ENCODE results near the gene ADCY7.

The ADCY7 gene

DNA sequence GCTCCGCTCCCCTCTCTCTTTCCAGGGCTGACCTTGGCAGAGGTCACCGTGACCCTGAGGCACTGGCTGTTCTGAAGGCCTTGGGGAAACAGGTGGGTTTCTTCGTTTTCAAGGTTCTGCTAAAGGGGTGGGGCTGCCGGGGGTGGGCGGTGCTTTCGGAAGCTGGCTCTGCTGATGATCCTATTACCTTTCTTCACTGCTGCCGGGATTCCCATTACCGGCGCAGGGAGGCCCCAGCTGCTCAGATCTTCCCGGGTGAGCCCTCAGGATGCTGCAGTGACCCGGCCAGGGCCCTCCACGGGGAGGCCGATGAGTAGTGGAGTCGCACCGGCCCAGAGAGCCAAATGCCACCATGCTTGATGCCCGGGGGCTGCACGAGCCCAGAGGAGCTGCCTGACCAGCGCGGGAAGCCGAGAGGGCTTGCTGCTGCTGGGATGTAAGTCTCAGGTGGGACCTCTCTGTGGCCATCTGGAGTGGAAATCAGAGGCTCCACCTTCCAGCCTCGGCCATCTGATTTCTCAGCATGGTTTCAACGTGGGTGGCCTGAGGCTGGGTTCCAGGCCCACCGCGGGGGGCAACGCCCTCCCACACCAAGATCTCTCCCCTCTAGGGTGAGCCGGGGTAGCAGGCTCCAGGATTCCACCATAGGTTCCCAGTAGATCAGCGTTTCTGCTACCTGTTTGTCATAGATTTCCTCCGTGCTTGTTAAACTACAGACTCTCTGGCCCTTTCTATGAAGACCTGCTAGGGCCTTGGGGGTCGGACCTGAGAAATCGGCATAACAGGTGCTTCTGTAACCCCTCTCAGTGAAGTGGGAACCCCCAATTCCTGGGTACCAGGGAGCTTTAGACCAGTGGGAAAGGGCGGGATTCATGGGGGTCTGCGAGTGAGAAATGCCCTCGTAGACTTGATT is 21.6 kb upstream of the ADCY7 start:
- H3K9me3 ChIP-seq (ENCODE audit: control extremely low read depth in 1 of 5, control insufficient read depth in 4 of 5, insufficient read depth in 2 of 5, low read depth in 1 of 5, low read length in 4 of 5): no peaks in the 10 kb centered on the region
- POLR2A ChIA-PET: interaction anchor here (0.6 kb wide), 1 partner anchor 499 kb away, joined by 3 read pairs; no protein-coding TSS in a partner anchor
- DNase-seq: no peak
- H3K27me3 ChIP-seq (replicated peaks in 2 of 5; ENCODE audit: control insufficient read depth in 4 of 5, insufficient read depth in 5 of 5, low read length in 4 of 5): no peaks in the 10 kb centered on the region
- H3K27ac ChIP-seq (ENCODE audit: insufficient read depth in 1 of 2, low read depth in 1 of 2, low read length in 2 of 2, poor library complexity in 1 of 2, severe bottlenecking in 2 of 2): peak overlapping the region in 1 of 2 experiments; percentile 61
- peaks cover 0 to 39% (median 21%) of the 10 kb centered on the region in 4 experiments for H3K4me1 ChIP-seq (ENCODE audit: control extremely low read depth in 1 of 4, control insufficient read depth in 4 of 4, insufficient read depth in 4 of 4, low read length in 3 of 4)
- peak overlapping the region in 4 of 7 experiments; percentile 59 to 86 (median 70) for H3K4me3 ChIP-seq (ENCODE audit: control insufficient read depth in 1 of 7, extremely low read depth in 1 of 7, insufficient read depth in 4 of 7, low read depth in 2 of 7, low read length in 6 of 7)
- peaks cover 0 to 7% (median 0%) of the 10 kb centered on the region in 4 experiments for H3K36me3 ChIP-seq (ENCODE audit: control insufficient read depth in 4 of 4, insufficient read depth in 4 of 4, low read length in 3 of 4)
- CTCF ChIA-PET: interaction anchor here (0.6 to 1.9 kb wide), 18 partner anchors 10 to 113 kb away, joined by 3 to 7 read pairs (median 3); no protein-coding TSS in a partner anchor
- 80% methylated on average over 32 of the region's 33 CpGs for WGBS (ENCODE audit: insufficient coverage)

DNA sequence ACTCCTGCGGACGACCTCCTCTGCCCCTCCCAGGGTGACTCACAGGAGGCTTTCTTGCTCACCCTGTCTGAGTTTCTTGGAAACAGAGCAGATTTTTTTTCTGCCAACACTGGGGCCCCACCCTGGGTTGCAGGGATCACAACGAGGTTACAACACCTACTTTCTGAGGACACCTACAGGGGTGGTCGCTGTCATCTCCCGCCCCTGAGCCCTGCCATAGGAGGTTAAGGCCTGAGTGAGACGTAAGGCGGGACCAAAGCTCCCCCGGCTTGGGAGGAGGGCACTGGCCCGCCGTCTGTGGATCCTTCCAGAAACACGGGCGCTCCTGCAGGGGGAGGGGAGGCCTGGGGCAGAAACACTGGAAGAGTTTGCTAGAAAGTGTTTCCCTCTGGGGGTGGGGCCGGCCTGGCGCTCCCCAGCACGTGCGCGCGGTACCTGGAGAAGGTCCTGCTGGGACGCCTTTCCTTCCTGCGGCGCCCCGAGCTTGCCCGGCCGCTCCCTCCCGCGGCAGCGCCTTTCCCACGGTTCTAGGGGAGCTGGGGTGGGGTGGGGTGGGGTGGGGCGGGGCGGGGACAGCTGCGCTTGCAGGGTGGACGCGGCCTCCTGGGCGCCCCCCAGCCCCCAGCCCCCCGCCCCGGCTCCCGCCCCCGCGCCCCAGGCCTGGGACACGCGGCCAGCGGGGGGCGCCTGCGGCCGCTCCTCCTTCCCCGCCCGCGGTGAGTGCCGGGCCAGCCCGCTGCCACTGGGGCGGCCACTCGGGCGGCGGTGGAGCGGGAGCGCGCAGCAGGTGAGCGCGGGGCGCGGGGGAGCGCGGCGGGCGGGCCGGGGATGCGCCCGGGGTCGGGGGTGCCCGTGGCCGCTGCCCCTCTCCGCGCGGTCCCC is 20.7 kb upstream of the ADCY7 start:
- peak in 2 of 3 donors; percentile 36 to 51 for DNase-seq
- ChIA-PET POLR2A (interaction anchor here (1.1 to 1.2 kb wide), 2 partner anchors 22 to 29 kb away, joined by 3 to 5 read pairs; no protein-coding TSS in a partner anchor), CTCF (interaction anchor here (0.5 to 1.9 kb wide), 16 partner anchors 12 to 113 kb away, joined by 3 to 7 read pairs (median 3); no protein-coding TSS in a partner anchor)
- Histone ChIP-seq H3K27ac (ENCODE audit: insufficient read depth in 1 of 2, low read depth in 1 of 2, low read length in 2 of 2, poor library complexity in 1 of 2, severe bottlenecking in 2 of 2) (peak overlapping the region in 1 of 2 experiments; percentile 61), H3K27me3 (replicated peaks in 2 of 5; ENCODE audit: control insufficient read depth in 4 of 5, insufficient read depth in 5 of 5, low read length in 4 of 5) (no peaks in the 10 kb centered on the region), H3K4me3 (ENCODE audit: control insufficient read depth in 1 of 7, extremely low read depth in 1 of 7, insufficient read depth in 4 of 7, low read depth in 2 of 7, low read length in 6 of 7) (peak overlapping the region; percentile 32 to 86 (median 77)), H3K36me3 (ENCODE audit: control insufficient read depth in 4 of 4, insufficient read depth in 4 of 4, low read length in 3 of 4) (peaks cover 0 to 7% (median 0%) of the 10 kb centered on the region in 4 experiments), H3K4me1 (ENCODE audit: control extremely low read depth in 1 of 4, control insufficient read depth in 4 of 4, insufficient read depth in 4 of 4, low read length in 3 of 4) (peaks cover 0 to 39% (median 21%) of the 10 kb centered on the region in 4 experiments), H3K9me3 (ENCODE audit: control extremely low read depth in 1 of 5, control insufficient read depth in 4 of 5, insufficient read depth in 2 of 5, low read depth in 1 of 5, low read length in 4 of 5) (no peaks in the 10 kb centered on the region)
- WGBS (ENCODE audit: insufficient coverage): 1% methylated on average over 26 of the region's 74 CpGs

DNA sequence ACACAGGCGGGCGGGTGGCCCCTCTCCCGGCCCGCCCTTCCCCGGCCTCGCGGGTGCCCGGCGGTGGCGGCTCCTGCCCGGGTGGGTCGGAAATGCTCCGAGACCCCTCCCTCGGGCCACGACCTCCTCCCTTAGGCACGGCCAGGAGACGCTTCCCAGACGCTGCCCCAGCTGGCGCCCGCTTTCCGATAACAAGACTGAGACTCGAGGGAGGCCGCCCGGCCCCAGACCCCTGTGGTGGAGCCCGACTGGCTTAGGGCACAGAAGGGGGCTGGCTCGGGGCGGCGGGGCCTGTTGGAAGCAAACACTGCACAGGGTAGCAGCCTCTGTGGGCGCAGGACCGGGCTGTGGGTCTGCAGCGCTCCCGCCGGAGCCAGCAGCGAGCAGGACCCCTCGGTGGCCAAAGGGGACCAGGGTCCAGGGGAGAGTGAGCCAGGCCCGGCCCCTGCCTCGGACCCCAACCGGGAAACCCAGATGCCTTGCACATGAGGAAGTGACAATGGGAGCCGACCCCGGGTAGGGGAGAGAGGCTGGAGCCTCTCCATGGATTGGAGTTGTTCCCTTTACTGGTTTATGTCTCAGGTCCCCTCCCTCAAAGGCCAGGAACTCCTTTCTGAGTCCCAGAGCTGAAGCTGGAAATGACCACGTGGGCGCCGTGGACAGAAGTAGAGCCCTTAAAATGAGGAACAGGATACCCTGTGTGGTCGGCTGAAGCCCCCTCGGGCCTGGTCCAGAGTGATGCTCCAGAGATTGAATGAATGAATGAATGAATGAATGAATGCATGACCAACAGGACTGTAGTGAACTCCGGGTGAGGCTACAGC is 19.8 kb upstream of the ADCY7 start:
- H3K9me3 ChIP-seq (ENCODE audit: control extremely low read depth in 1 of 5, control insufficient read depth in 4 of 5, insufficient read depth in 2 of 5, low read depth in 1 of 5, low read length in 4 of 5): no peaks in the 10 kb centered on the region
- POLR2A ChIA-PET: interaction anchor here (1.1 to 1.2 kb wide), 2 partner anchors 22 to 28 kb away, joined by 3 to 5 read pairs; no protein-coding TSS in a partner anchor
- peak in 2 of 3 donors; percentile 54 to 73 for DNase-seq
- peaks cover 0 to 7% (median 0%) of the 10 kb centered on the region in 4 experiments for H3K36me3 ChIP-seq (ENCODE audit: control insufficient read depth in 4 of 4, insufficient read depth in 4 of 4, low read length in 3 of 4)
- H3K4me1 ChIP-seq (ENCODE audit: control extremely low read depth in 1 of 4, control insufficient read depth in 4 of 4, insufficient read depth in 4 of 4, low read length in 3 of 4): peaks cover 0 to 45% (median 21%) of the 10 kb centered on the region in 4 experiments
- no peaks in the 10 kb centered on the region for H3K27me3 ChIP-seq (replicated peaks in 2 of 5; ENCODE audit: control insufficient read depth in 4 of 5, insufficient read depth in 5 of 5, low read length in 4 of 5)
- peak overlapping the region; percentile 32 to 86 (median 77) for H3K4me3 ChIP-seq (ENCODE audit: control insufficient read depth in 1 of 7, extremely low read depth in 1 of 7, insufficient read depth in 4 of 7, low read depth in 2 of 7, low read length in 6 of 7)
- no peak overlapping the region for H3K27ac ChIP-seq (ENCODE audit: insufficient read depth in 1 of 2, low read depth in 1 of 2, low read length in 2 of 2, poor library complexity in 1 of 2, severe bottlenecking in 2 of 2)
- CTCF ChIA-PET: interaction anchor here (0.7 to 2.0 kb wide), 13 partner anchors 20 to 221 kb away, joined by 3 to 7 read pairs (median 3); partner anchors contain the start of genes ADCY7 and CNEP1R1
- 4% methylated on average over 38 of the region's 46 CpGs for WGBS (ENCODE audit: insufficient coverage)

DNA sequence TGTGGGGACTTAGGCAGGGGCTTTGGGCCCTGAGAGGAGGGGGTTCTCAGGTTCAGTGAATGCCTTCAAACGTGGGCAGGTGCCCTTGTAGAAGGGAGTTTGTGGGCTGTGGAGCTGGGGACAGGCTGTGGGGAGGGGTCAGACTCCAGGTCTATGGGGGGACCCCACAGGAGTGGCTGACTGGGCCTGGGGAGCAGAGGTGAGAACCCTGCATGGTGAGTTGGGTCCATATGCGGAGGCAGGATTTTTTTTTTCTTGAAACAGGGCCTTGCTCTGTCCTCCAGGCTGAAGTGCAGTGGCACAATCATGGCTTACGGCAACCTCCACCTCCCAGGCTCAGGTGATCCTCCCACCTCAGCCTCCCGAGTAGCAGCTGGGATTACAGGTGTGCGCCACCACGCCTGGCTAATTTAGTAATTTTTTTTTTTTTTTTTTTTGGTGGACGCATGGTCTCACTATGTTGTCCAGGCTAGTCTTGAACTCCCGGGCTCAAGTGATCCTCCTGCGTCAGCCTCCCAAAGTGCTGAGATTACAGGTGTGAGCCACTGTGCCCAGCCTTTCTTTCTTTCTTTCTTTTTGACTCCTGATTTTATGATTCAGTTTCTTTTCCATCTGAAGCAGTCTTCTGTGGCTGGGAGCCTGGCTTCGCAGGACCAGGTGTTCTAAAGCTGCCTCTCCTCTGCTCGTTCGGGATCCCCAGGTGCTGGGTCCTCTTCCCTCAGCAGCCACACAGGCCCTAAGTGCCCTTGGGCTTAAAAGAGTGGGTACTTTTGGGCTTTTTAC is 19.0 kb upstream of the ADCY7 start:
- CTCF ChIA-PET: interaction anchor here (0.7 to 2.0 kb wide), 11 partner anchors 10 to 222 kb away, joined by 3 to 6 read pairs (median 3); partner anchors contain the start of genes ADCY7 and CNEP1R1
- POLR2A ChIA-PET: no interaction called here
- no peaks in the 10 kb centered on the region for H3K9me3 ChIP-seq (ENCODE audit: control extremely low read depth in 1 of 5, control insufficient read depth in 4 of 5, insufficient read depth in 2 of 5, low read depth in 1 of 5, low read length in 4 of 5)
- H3K4me1 ChIP-seq (ENCODE audit: control extremely low read depth in 1 of 4, control insufficient read depth in 4 of 4, insufficient read depth in 4 of 4, low read length in 3 of 4): peaks cover 0 to 48% (median 21%) of the 10 kb centered on the region in 4 experiments
- over 99% methylated on average over 10 of the region's 12 CpGs for WGBS (ENCODE audit: insufficient coverage)
- no peak for DNase-seq
- peak overlapping the region in 6 of 7 experiments; percentile 64 to 86 (median 78) for H3K4me3 ChIP-seq (ENCODE audit: control insufficient read depth in 1 of 7, extremely low read depth in 1 of 7, insufficient read depth in 4 of 7, low read depth in 2 of 7, low read length in 6 of 7)
- no peak overlapping the region for H3K27ac ChIP-seq (ENCODE audit: insufficient read depth in 1 of 2, low read depth in 1 of 2, low read length in 2 of 2, poor library complexity in 1 of 2, severe bottlenecking in 2 of 2)
- peaks cover 0 to 7% (median 0%) of the 10 kb centered on the region in 4 experiments for H3K36me3 ChIP-seq (ENCODE audit: control insufficient read depth in 4 of 4, insufficient read depth in 4 of 4, low read length in 3 of 4)
- H3K27me3 ChIP-seq (replicated peaks in 2 of 5; ENCODE audit: control insufficient read depth in 4 of 5, insufficient read depth in 5 of 5, low read length in 4 of 5): no peaks in the 10 kb centered on the region

DNA sequence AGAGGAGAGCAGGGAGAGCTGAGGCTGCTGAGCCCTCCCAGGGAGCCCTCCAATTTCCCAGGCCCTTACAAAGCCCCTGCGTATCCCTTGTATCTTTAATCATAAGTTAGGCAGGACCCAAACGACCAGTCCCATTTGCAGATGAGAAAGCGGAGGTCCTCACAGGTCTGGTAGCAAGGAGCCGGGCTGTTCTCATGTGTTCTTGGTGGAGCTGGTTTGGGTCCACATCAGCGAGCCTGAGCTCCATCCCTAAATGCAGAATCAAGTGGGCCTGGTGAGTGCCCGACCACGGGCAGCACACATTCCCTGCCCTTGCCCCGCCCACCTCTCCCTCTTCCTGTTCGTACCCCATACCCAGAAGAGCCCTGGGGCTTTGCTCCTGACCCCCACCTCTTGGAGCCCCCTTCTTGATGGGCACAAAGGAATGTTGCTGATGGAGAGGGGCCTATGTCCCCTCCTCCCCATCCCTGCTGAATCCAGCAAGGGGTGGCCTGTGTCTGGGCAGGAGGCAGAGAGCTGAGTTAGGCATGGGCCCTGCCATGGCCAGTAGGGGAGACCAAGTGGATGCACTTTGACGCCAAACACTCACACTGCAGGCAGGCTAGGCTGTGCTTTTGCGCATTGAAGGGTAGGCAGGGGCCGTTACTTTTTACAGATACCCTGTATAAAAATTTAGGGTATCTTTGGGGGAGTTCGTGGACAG is 18.3 kb upstream of the ADCY7 start:
- CTCF ChIA-PET: interaction anchor here (1.0 to 2.0 kb wide), 5 partner anchors 9 to 38 kb away, joined by 3 to 6 read pairs (median 4); partner anchors contain the start of gene ADCY7
- peaks cover 0 to 47% (median 21%) of the 10 kb centered on the region in 4 experiments for H3K4me1 ChIP-seq (ENCODE audit: control extremely low read depth in 1 of 4, control insufficient read depth in 4 of 4, insufficient read depth in 4 of 4, low read length in 3 of 4)

More for the DNA sequence above, 18.3 kb upstream of the ADCY7 start:
- no peak overlapping the region for H3K27ac ChIP-seq (ENCODE audit: insufficient read depth in 1 of 2, low read depth in 1 of 2, low read length in 2 of 2, poor library complexity in 1 of 2, severe bottlenecking in 2 of 2)
- H3K4me3 ChIP-seq (ENCODE audit: control insufficient read depth in 1 of 7, extremely low read depth in 1 of 7, insufficient read depth in 4 of 7, low read depth in 2 of 7, low read length in 6 of 7): no peak overlapping the region
- DNase-seq: no peak
- POLR2A ChIA-PET: no interaction called here
- WGBS (ENCODE audit: insufficient coverage): 94% methylated on average over 10 of the region's 13 CpGs
- no peaks in the 10 kb centered on the region for H3K27me3 ChIP-seq (replicated peaks in 2 of 5; ENCODE audit: control insufficient read depth in 4 of 5, insufficient read depth in 5 of 5, low read length in 4 of 5)
- no peaks in the 10 kb centered on the region for H3K9me3 ChIP-seq (ENCODE audit: control extremely low read depth in 1 of 5, control insufficient read depth in 4 of 5, insufficient read depth in 2 of 5, low read depth in 1 of 5, low read length in 4 of 5)
- peaks cover 0 to 7% (median 0%) of the 10 kb centered on the region in 4 experiments for H3K36me3 ChIP-seq (ENCODE audit: control insufficient read depth in 4 of 4, insufficient read depth in 4 of 4, low read length in 3 of 4)

Data from common myeloid progenitor, CD34-positive (primary cell).